Heart right ventricle (tissue), 16 donors: ENCODE measurements around the gene SCN10A. TPM values are rescaled to one million over a fixed set of nuclear protein-coding genes. Genes with fewer than 3 reads are reported as not detected.

Source experiments
- ATAC-seq, 8 donors: fragments of 200-7000 bp; cut with Tn5 transposase; one replicate each; pipeline ENCODE4 v1.9.1; 2020; ENCODE audit warnings: mild to moderate bottlenecking in 8 of 8, moderate library complexity in 8 of 8, moderate number of reproducible peaks in 1 of 8
- DNase-seq, 2 donors: peaks; one replicate each; pipeline ENCODE4 v3.0.0-alpha.2; 2020
- H3K27ac ChIP-seq, 10 donors: fragments of 200-600 bp; sonication (generic) in 2 of 10; one replicate each; pipeline versions ENCODE4 v1.5.0 to v1.8.0; 2020 to 2022; ENCODE audit warnings: mild to moderate bottlenecking in 3 of 10
- H3K27me3 ChIP-seq, 7 donors: fragments of 200-600 bp; one replicate each; pipeline ENCODE4 v1.8.0; 2021 to 2022; ENCODE audit warnings: mild to moderate bottlenecking in 2 of 7
- H3K36me3 ChIP-seq, 9 donors: fragments of 200-600 bp; sonication (generic) in 1 of 9; one replicate each; pipeline versions ENCODE4 v1.5.0 to v1.8.0; 2020 to 2022; ENCODE audit warnings: mild to moderate bottlenecking in 2 of 9
- H3K4me1 ChIP-seq, 9 donors: fragments of 200-600 bp; sonication (generic) in 1 of 9; one replicate each; pipeline versions ENCODE4 v1.5.0 to v1.8.0; 2020 to 2022; ENCODE audit warnings: mild to moderate bottlenecking in 4 of 9
- H3K4me3 ChIP-seq, 10 donors: fragments of 200-600 bp; sonication (generic) in 2 of 10; one replicate each; pipeline versions ENCODE4 v1.5.0 to v1.8.0; 2020 to 2022; ENCODE audit warnings: mild to moderate bottlenecking in 7 of 10, moderate library complexity in 2 of 10
- H3K9me3 ChIP-seq, 11 donors: fragments of 200-600 bp in 10 of 11; sonication (generic) in 2 of 11; one replicate each; pipeline versions ENCODE4 v1.5.0 to v1.8.0; 2013 to 2022; ENCODE audit warnings: mild to moderate bottlenecking in 2 of 11, control low read depth in 1 of 11, moderate library complexity in 1 of 11
- CTCF ChIP-seq, 9 donors: fragments of 200-600 bp; sonication (generic) in 2 of 9; IDR thresholded peaks; one replicate each; pipeline versions ENCODE4 v1.5.0 to v1.8.0; 2021 to 2022; ENCODE audit warnings: antibody characterized with exemption in 9 of 9, mild to moderate bottlenecking in 5 of 9, moderate library complexity in 1 of 9
- WGBS, 2 donors: extraction: QIAGEN DNeasy Blood & Tissue Kit; methylation state at CpG; one replicate each; pipeline ENCODE4 v1.1.7; 2013; ENCODE audit warnings: inconsistent platforms in 1 of 2; 5-methylcytosine and 5-hydroxymethylcytosine counted together
- intact Hi-C, 10 donors: fragments of 100-400 bp; cut with DNase I; formaldehyde crosslinking; loops; one replicate each; pipeline versions ENCODE4 v1.11.1 to v1.14.2; 2022
- polyA plus RNA-seq, 2 donors: library from polyadenylated mRNA; stranded (reverse); fragments of 200-250 nt; gene quantifications; one replicate each; pipeline ENCODE4 v1.2.3, GENCODE V29; 2013
- total RNA-seq, 10 donors: library from RNA; stranded (reverse); fragmentation: NEBNext Ultra II Directional in 3 of 10; extraction: Animal tissue kit (Norgen Biotek cat#: 25700) in 3 of 10; gene quantifications; one replicate each; pipeline versions ENCODE4 v1.2.1 to v1.2.4, GENCODE V29; 2021 to 2023
- donor health status: Arrhythmogenic right ventricular cardiomyopathy.
- donor health status: ischemic (EF 13 %, LVEDD 7.1; RV severe dilation, severe dysfunction).
- donor health status: healthy with polysubstance abuse.
- donor health status: DM: no; HTN: yes; CAD: no.
- donor health status: DM: no; HTN: no; CAD: no.
- donor health status: ischemic (EF 25% LVEDD 6.9; RV normal size, moderate dysfunction).
- donor health status: ischemic (EF 25% LVEDD 5.7; RV mildly dilated, moderate dysfunction).
- donor health status: healthy.
- donor health status: DM: yes; HTN: yes; CAD: no.
- donor health status: Ischemic cardiomyopathy.
- donor health status: ischemic (EF 35%, LVEDD 5.7; RV mildly dilated, moderate dysfunction).
- donor health status: nonischemic (EF 11% LVEDD 7.7; RV severe dilation, severe dysfunction).
- donor health status: DM: yes; HTN: yes; CAD: no.
- donor health status: PGD.
- donor health status: ischemic (EF 29% LVEDD 5.4; RV normal size, mild dysfunction).
- donor health status: nonischemic (EF 23%, LVEDD 6.1; RV moderate dilation, normal function).

SCN10A gene
- total and polyA plus RNA-seq, 12 donors = 0.03 to 0.36 (median 0.07) TPM

- WGBS, 2 donors = 91 to 92% methylated on average over 5 of the region's 5 CpGs
- TF ChIP-seq CTCF (IDR thresholded peaks at IDR 0.05) = no peak
- peak overlapping the region in 2 of 10 donors; percentile 7 to 82 for H3K27ac ChIP-seq
- ATAC-seq (no peak), DNase-seq (no peak)
- peaks cover 0 to 55% (median 23%) of the 10 kb centered on the region in 9 donors for H3K4me1 ChIP-seq
- no peaks in the 10 kb centered on the region for H3K36me3 ChIP-seq
- H3K27me3 ChIP-seq = no peaks in the 10 kb centered on the region
- H3K4me3 ChIP-seq = no peak overlapping the region
- intact Hi-C loops = no loop called here
- no peaks in the 10 kb centered on the region for H3K9me3 ChIP-seq
These were observed 94.7 kb downstream of the SCN10A start for GRCh38 chr3:38721207-38721772.

GRCh38 chr3:38720465-38720864 lies 95.6 kb downstream of the SCN10A start:
- no peak overlapping the region for H3K4me3 ChIP-seq
- H3K9me3 ChIP-seq = no peaks in the 10 kb centered on the region
- H3K36me3 ChIP-seq = no peaks in the 10 kb centered on the region
- 51 to 67% methylated on average over 4 of the region's 4 CpGs for WGBS, 2 donors
- ATAC-seq = no peak
- peak overlapping the region in 1 of 10 donors; percentile 29 for H3K27ac ChIP-seq
- intact Hi-C loops = no loop called here
- no peaks in the 10 kb centered on the region for H3K27me3 ChIP-seq
- H3K4me1 ChIP-seq = peaks cover 0 to 49% (median 19%) of the 10 kb centered on the region in 9 donors
- no peak for DNase-seq
- TF ChIP-seq CTCF (IDR thresholded peaks at IDR 0.05) = no peak

GRCh38 chr3:38717355-38718240 lies 98.4 kb downstream of the SCN10A start:
- intact Hi-C loops = no loop called here
- no peaks in the 10 kb centered on the region for H3K27me3 ChIP-seq
- no peaks in the 10 kb centered on the region for H3K36me3 ChIP-seq
- H3K27ac ChIP-seq = peak overlapping the region in 9 of 10 donors; percentile 54 to 88 (median 73)
- peaks cover 0 to 24% (median 0%) of the 10 kb centered on the region in 9 donors for H3K4me1 ChIP-seq
- DNase-seq = peak; percentile 55 to 56
- WGBS, 2 donors = 81 to 82% methylated on average over 5 of the region's 5 CpGs
- no peak for TF ChIP-seq CTCF (IDR thresholded peaks at IDR 0.05)
- H3K4me3 ChIP-seq = no peak overlapping the region
- ATAC-seq = peak; percentile 88 to 99 (median 95)
- H3K9me3 ChIP-seq = no peaks in the 10 kb centered on the region

GRCh38 chr3:38713121-38713520 lies 102.9 kb downstream of the SCN10A start:
- 85 to 89% methylated on average over 2 of the region's 2 CpGs for WGBS, 2 donors
- Histone ChIP-seq H3K27me3 (no peaks in the 10 kb centered on the region), H3K4me3 (no peak overlapping the region), H3K36me3 (no peaks in the 10 kb centered on the region), H3K4me1 (peaks cover 0 to 11% (median 0%) of the 10 kb centered on the region in 9 donors), H3K9me3 (no peaks in the 10 kb centered on the region), H3K27ac (no peak overlapping the region)
- TF ChIP-seq CTCF (IDR thresholded peaks at IDR 0.05) = no peak
- no peak for ATAC-seq
- intact Hi-C loops = no loop called here
- no peak for DNase-seq
